GM18502 (cell line): ENCODE results near the gene DNAH2.

Experiments used
- ATAC-seq: cut with Tn5 transposase; IDR thresholded peaks from one replicate; pipeline ENCODE4 v1.9.1; 2021; ENCODE audit warnings: mild to moderate bottlenecking; ENCODE audit not compliant: unreplicated experiment, poor library complexity

The DNAH2 gene

GRCh38 chr17:7703584-7704479 is 13.7 kb upstream of the DNAH2 start:
- ATAC-seq = no peak

- ATAC-seq = no peak
Observed at GRCh38 chr17:7704601-7705268, 12.8 kb upstream of the DNAH2 start, which contains the start of gene EFNB3. Gene EFNB3 (plus strand): TSS chr17:7705202. CDS start chr17:7705599, 397 bp downstream.

GRCh38 chr17:7705269-7706255 is 12.0 kb upstream of the DNAH2 start:
- no peak for ATAC-seq

- no peak for ATAC-seq
Observed at GRCh38 chr17:7706631-7707354, 10.8 kb upstream of the DNAH2 start.

DNA sequence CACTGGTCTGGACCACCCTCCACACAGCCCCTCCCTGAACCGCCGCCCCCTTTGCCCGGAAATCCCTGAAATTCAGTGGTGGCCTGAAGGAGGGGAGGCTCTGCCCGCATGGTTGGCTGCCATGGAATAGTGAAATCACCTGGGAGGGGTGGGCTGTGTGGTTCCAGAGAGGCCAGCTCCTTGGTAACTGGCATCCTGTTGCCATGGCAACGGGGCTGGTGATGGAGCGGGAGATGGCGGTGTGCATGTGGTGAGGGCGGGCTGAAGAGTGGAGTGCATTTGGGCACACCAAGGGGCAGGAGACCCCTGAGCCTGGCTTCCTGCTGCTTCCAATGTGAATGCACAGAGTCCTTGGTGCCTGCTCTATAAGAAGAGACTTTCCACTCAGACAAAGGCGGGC is 10.1 kb upstream of the DNAH2 start:
- no peak for ATAC-seq

DNA sequence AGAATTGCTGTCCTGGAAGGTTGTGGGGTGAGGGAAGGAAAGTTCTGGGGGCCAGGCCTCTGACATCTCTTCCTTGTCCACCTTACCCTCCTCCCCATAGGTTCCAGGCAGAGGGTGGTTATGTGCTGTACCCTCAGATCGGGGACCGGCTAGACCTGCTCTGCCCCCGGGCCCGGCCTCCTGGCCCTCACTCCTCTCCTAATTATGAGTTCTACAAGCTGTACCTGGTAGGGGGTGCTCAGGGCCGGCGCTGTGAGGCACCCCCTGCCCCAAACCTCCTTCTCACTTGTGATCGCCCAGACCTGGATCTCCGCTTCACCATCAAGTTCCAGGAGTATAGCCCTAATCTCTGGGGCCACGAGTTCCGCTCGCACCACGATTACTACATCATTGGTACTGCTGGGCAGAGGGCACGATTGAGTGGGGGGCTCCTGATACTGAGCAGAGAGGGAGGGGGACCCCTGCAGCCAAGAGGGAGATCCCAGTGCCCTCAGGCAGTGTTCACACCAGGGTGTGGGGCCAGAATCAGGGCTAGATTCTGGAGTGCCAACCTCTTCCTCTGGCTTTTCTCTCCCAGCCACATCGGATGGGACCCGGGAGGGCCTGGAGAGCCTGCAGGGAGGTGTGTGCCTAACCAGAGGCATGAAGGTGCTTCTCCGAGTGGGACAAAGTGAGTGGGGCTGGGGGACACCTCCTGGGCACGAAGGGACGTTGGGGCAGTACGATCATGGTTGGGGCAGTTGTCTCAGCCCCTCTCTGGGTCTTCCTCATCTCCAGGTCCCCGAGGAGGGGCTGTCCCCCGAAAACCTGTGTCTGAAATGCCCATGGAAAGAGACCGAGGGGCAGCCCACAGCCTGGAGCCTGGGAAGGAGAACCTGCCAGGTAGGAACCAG is 9.4 kb upstream of the DNAH2 start:
- no peak for ATAC-seq

DNA sequence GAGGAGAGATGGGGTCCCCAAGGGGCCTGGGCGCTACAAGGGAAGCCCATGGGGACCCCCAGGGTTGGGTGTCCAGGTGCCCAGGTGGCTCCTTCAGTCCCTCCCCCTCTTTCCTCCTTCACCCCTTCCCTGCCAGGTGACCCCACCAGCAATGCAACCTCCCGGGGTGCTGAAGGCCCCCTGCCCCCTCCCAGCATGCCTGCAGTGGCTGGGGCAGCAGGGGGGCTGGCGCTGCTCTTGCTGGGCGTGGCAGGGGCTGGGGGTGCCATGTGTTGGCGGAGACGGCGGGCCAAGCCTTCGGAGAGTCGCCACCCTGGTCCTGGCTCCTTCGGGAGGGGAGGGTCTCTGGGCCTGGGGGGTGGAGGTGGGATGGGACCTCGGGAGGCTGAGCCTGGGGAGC is 8.5 kb upstream of the DNAH2 start:
- no peak for ATAC-seq

GRCh38 chr17:7710301-7710700 is 7.2 kb upstream of the DNAH2 start:
- no peak for ATAC-seq

DNA sequence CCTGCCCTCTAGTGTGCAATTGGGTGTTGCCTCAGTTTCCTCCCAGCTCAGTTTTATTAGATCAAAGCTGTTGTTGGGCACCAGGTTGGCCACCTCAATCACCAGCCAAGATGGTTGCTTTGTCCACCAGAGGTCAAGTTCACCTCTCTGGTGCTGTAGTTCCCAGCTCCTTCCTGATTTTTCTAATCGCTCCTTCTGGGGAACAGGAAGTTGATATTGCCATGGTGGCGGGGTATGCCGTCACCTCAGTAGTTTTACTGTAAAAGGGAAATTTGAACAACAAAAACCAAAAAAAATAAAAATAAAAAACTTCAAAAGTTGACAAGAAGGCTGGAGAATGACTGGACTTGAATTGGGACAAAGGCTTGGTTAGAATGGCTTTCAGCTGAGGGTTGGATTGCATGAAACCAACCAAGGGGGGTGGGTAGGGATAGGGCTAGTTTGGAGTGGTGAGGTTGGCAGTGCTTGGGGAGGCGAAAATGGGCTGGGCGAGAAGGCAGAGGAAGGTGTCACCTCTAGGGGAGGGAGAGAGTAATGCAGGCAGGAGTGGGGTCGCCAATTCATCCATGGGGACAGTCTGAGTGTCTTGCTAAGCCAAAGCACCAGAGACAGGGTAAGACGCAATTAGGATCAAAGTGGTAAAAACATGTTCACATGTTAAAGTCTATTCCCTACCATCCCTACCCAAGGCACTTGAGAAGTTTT is 6.3 kb upstream of the DNAH2 start:
- no peak for ATAC-seq

GRCh38 chr17:7712111-7712771 is 5.3 kb upstream of the DNAH2 start:
- ATAC-seq = no peak

GRCh38 chr17:7713782-7714181 is 3.8 kb upstream of the DNAH2 start:
- ATAC-seq = no peak

DNA sequence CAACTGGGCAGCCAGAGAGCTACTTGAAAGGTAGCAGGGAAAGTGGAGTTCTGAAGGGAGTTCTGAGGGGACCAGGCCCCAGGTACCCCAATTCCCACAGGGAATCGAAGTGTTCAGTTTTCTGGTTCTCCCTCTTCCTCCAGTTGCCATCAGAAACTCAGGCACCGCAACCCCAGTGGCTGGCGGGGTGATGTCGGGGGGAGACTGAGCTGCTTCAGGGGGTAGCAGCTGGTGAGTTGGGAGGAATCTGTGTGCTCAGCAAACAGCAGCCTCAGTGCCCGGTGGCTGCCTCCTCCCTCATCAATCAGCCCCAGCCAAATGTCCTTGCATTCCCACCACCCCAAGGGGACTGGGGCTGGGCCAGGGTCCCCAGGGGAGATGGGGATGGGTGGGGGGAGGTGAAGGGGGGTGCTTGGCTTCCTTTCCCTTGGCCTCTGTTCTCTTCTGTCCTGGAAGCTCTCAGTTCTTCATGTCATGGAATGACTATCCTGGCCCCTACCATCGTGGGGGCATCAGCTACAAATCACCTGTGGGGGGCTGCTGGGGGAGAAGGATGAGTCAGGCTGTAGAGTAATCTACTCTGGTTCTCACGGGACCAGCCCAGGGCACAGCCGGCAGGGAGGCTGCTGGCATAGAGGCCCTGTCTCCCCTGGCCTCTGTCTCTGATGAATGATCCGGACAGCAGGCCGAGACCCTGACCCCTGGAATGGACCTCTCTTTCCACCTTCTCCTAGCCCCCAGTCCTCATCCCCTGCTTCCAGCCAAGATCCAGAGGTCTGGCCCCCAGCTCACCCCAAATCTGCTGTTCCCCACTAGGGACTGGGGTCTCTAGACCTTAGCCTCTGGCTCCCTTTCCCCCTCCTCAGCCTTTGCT is 2.6 kb upstream of the DNAH2 start:
- no peak for ATAC-seq

DNA sequence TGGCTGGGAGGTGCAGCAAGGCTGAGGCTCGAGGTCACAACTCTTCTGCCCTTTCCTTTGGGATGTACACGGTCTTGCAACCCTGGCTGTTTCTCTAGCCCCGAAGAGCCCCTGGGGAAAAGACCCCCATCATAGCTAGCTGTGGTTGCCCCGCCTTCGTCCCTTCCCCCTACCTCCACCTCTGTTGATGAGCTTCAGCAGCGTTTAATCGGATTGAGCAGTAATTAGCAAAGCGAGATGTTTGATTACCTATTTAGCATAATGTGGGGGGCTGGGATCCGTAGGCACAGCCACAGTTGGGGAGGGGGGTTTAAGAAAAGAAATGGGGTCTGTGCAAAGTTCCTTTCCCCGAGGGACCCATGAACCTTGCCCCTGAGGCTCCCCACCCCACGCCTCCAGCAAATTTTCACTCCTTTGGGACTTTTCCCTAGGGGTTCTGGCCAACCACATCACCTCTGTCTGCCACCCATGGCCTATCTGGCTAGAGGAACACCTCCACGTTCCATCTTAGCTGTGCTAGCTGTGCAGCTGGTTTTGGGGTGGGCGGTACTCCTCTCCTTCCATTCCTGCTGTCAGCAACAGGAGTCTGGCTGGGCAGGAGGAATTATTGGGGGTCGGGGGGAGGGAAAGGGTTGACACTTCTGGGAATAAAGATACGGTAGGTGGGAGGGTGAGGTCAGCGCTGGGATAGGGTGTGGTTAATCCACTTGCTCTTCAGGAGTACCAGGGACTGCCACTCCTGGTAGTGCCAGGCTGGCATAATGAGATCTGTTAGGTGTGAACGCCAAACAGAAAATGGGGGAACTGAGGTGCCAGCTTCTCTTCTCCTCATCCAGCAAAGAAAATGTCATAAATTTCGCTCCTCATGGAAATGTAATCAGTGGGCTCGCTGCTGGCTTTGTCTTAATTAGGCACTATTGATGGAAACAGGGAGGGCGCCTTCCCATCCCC is 1.3 kb upstream of the DNAH2 start:
- ATAC-seq = no peak

DNA sequence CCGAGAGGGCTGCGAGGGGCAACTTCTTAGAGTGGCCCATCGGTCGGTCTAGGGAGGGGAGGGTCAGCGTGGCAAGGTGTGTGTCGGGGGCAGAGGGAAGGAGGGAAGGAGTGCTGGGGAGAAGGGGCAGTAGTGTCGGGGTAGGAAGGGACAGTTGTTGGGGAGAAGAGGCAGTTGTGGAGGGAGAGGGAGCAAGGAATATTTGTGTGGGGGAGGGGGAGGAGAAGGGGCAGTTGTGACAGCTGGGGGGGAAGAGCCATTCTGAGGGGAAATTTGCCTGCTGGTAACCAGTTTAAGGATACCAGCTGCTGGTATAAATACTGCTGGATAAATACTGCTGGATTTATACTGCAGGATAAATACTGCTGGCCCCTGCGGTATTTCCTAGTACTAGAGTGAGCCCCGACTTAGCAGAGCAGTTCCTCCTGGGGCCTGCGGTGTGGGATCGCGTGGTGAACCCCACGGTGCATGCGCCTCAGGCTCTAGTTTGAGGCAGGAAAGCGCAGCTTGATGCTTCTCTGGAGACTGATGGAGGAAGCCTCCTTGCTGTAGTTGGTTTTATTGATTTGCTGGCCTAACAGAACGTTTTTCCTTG is 309 bp downstream of the DNAH2 start:
- ATAC-seq = no peak

- ATAC-seq = no peak
Observed at GRCh38 chr17:7719661-7720060, 2.1 kb downstream of the DNAH2 start.
